Measurements from ENCODE around the gene TWIST2. TPM values are rescaled to one million over a fixed set of nuclear protein-coding genes. Genes with fewer than 3 reads are reported as not detected.

Gene TWIST2
- total RNA-seq, 2 donors from 2014 or later = 7.5 to 40.5 TPM

DNA sequence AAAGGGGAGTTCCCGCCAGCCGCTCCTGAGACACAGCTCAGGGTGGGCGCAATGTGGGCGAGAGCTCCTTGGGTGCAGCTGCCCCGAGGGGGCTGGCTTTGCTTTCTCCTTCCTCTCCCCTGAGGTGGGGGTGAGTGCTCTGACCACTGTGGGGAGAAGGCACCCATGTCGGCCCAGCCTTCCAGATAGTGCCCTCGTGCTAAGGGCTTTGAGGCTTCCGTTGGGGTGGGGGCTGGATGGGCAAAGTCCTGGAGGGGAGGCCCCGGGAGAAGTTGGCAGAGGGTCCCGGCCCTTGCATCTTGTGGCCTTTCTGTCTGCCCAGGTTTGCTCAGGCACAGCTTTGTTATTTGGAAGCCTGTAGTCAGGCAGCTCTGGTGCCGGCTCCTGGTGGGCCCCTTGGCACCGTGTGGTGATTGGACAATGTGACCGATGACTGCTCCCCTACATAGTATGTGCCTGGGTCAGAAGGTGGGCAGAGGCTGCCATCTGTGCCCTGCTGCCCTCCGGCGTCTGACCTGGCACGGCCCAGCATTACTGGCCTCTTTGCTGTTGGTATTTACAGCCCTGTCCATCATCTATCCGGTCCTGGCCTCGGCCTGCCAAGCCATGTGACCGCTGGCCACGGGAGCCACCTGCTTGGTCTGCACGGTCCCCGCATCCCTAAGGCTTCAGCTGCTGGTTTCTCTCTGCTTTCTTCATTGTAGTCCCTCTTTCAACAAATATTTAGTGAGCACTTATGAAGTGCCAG, 50.8 kb downstream of the TWIST2 start:
- intact Hi-C loops (cut with DNase I) = no loop called here
- H3K27ac ChIP-seq = no peak overlapping the region
- no peaks in the 10 kb centered on the region for H3K9me3 ChIP-seq
- no peaks in the 10 kb centered on the region for H3K4me1 ChIP-seq
- ATAC-seq = no peak
- no peak for TF ChIP-seq CTCF (IDR thresholded peaks at IDR 0.05)
- H3K36me3 ChIP-seq (replicated peaks in 1 of 2; ENCODE audit: insufficient read depth in 1 of 2, low read depth in 2 of 2) = no peaks in the 10 kb centered on the region
- no peak for DNase-seq
- no peaks in the 10 kb centered on the region for H3K27me3 ChIP-seq
- no peak overlapping the region for H3K4me3 ChIP-seq
- WGBS, 2 donors = 37 to 72% methylated on average over 7 to 21 of the region's 22 CpGs

GRCh38 chr2:238899386-238899785, 51.5 kb downstream of the TWIST2 start:
- Histone ChIP-seq H3K27me3 (no peaks in the 10 kb centered on the region), H3K4me3 (no peak overlapping the region), H3K4me1 (no peaks in the 10 kb centered on the region), H3K9me3 (no peaks in the 10 kb centered on the region), H3K27ac (no peak overlapping the region), H3K36me3 (replicated peaks in 1 of 2; ENCODE audit: insufficient read depth in 1 of 2, low read depth in 2 of 2) (no peaks in the 10 kb centered on the region)
- no peak for TF ChIP-seq POLR2A (IDR thresholded peaks at IDR 0.05)
- TF ChIP-seq CTCF (IDR thresholded peaks at IDR 0.05) = no peak
- ATAC-seq (no peak), DNase-seq (no peak)
- 68 to 75% methylated on average over 4 to 7 of the region's 7 CpGs for WGBS, 2 donors
- intact Hi-C loops (cut with DNase I) = no loop called here

DNA sequence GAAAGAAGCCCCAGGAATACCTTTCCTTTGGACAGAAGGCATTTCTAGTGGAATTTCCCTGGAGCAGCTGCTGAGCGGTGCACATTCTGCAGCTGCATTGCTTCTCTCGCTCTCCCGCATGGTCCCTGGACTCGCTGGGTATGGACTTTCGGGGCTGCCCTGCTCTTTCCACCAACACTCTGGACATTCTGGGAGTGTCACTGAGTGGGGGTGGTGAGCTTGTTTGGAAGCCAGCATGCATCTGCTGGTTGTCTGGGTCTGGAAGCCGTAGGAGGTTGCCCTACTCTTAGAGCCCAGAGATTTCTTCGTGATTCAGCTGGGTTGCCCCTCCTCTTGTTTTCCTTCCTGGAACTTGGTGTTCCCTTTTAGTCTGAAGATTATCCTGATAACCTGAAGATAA, 52.6 kb downstream of the TWIST2 start:
- DNase-seq (no peak), ATAC-seq (no peak)
- Histone ChIP-seq H3K4me1 (no peaks in the 10 kb centered on the region), H3K9me3 (no peaks in the 10 kb centered on the region), H3K4me3 (no peak overlapping the region), H3K27ac (no peak overlapping the region), H3K36me3 (replicated peaks in 1 of 2; ENCODE audit: insufficient read depth in 1 of 2, low read depth in 2 of 2) (no peaks in the 10 kb centered on the region), H3K27me3 (no peaks in the 10 kb centered on the region)
- 64 to 67% methylated on average over 7 of the region's 7 CpGs for WGBS, 2 donors
- TF ChIP-seq CTCF (IDR thresholded peaks at IDR 0.05) (no peak), POLR2A (IDR thresholded peaks at IDR 0.05) (no peak)
- intact Hi-C loops (cut with DNase I) = no loop called here

GRCh38 chr2:238901461-238902057, 53.7 kb downstream of the TWIST2 start:
- Histone ChIP-seq H3K27ac (no peak overlapping the region), H3K27me3 (no peaks in the 10 kb centered on the region), H3K4me3 (no peak overlapping the region), H3K4me1 (no peaks in the 10 kb centered on the region), H3K36me3 (replicated peaks in 1 of 2; ENCODE audit: insufficient read depth in 1 of 2, low read depth in 2 of 2) (no peaks in the 10 kb centered on the region), H3K9me3 (no peaks in the 10 kb centered on the region)
- no peak for TF ChIP-seq POLR2A (IDR thresholded peaks at IDR 0.05)
- no peak for TF ChIP-seq CTCF (IDR thresholded peaks at IDR 0.05)
- intact Hi-C loops (cut with DNase I) = no loop called here
- DNase-seq (no peak), ATAC-seq (no peak)
- WGBS, 2 donors = 61 to 69% methylated on average over 7 to 14 of the region's 14 CpGs

- intact Hi-C loops (cut with DNase I) = no loop called here
- Histone ChIP-seq H3K27me3 (no peaks in the 10 kb centered on the region), H3K27ac (no peak overlapping the region), H3K9me3 (no peaks in the 10 kb centered on the region), H3K4me1 (no peaks in the 10 kb centered on the region), H3K4me3 (no peak overlapping the region), H3K36me3 (replicated peaks in 1 of 2; ENCODE audit: insufficient read depth in 1 of 2, low read depth in 2 of 2) (no peaks in the 10 kb centered on the region)
- no peak for DNase-seq
- ATAC-seq = no peak
- no peak for TF ChIP-seq POLR2A (IDR thresholded peaks at IDR 0.05)
- no peak for TF ChIP-seq CTCF (IDR thresholded peaks at IDR 0.05)
- 64 to 69% methylated on average over 2 of the region's 2 CpGs for WGBS, 2 donors
Measured at GRCh38 chr2:238902285-238902684, 54.4 kb downstream of the TWIST2 start.
